Measurements from ENCODE around the gene AQP1.
A peak's percentile ranks its signal among the peaks of the same experiment; 100 is the strongest.

AQP1 gene

GRCh38 chr7:30934732-30935568, 23.3 kb downstream of the AQP1 start:
- no peak for DNase-seq (ENCODE audit: low read depth, low spot score)

GRCh38 chr7:30935569-30935877, 23.9 kb downstream of the AQP1 start:
- DNase-seq (ENCODE audit: low read depth, low spot score): no peak

GRCh38 chr7:30936650-30937245, 25.1 kb downstream of the AQP1 start:
- no peak for DNase-seq (ENCODE audit: low read depth, low spot score)

GRCh38 chr7:30937416-30937815, 25.8 kb downstream of the AQP1 start:
- no peak for DNase-seq (ENCODE audit: low read depth, low spot score)

GRCh38 chr7:30938435-30939316, 27.0 kb downstream of the AQP1 start:
- DNase-seq (ENCODE audit: low read depth, low spot score): peak; percentile 21

GRCh38 chr7:30941582-30942323, 30.1 kb downstream of the AQP1 start:
- no peak for DNase-seq (ENCODE audit: low read depth, low spot score)

- DNase-seq (ENCODE audit: low read depth, low spot score): no peak
Observed at GRCh38 chr7:30950197-30950596, 38.5 kb downstream of the AQP1 start.

- DNase-seq (ENCODE audit: low read depth, low spot score): no peak
Observed at GRCh38 chr7:30954914-30955313, 43.3 kb downstream of the AQP1 start.

- no peak for DNase-seq (ENCODE audit: low read depth, low spot score)
Observed at GRCh38 chr7:30956704-30957103, 45.1 kb downstream of the AQP1 start.

GRCh38 chr7:30963842-30964241, 52.2 kb downstream of the AQP1 start, which contains the start of gene GHRHR:
Gene GHRHR, plus strand, starts transcription at chr7:30963953. Its CDS starts 116 bp downstream, at chr7:30964069.
- no peak for DNase-seq (ENCODE audit: low read depth, low spot score)

GRCh38 chr7:30965372-30965771, 53.7 kb downstream of the AQP1 start:
- no peak for DNase-seq (ENCODE audit: low read depth, low spot score)

- no peak for DNase-seq (ENCODE audit: low read depth, low spot score)
Observed at GRCh38 chr7:30965883-30966282, 54.2 kb downstream of the AQP1 start.

- no peak for DNase-seq (ENCODE audit: low read depth, low spot score)
Observed at GRCh38 chr7:30968294-30968693, 56.6 kb downstream of the AQP1 start.

GRCh38 chr7:30968747-30969603, 57.3 kb downstream of the AQP1 start:
- DNase-seq (ENCODE audit: low read depth, low spot score): no peak

- no peak for DNase-seq (ENCODE audit: low read depth, low spot score)
Observed at GRCh38 chr7:30969604-30969970, 57.9 kb downstream of the AQP1 start.

GRCh38 chr7:30970074-30970473, 58.4 kb downstream of the AQP1 start:
- no peak for DNase-seq (ENCODE audit: low read depth, low spot score)

GRCh38 chr7:30970594-30971094, 59.0 kb downstream of the AQP1 start:
- DNase-seq (ENCODE audit: low read depth, low spot score): no peak

GRCh38 chr7:30971440-30971839, 59.8 kb downstream of the AQP1 start:
- no peak for DNase-seq (ENCODE audit: low read depth, low spot score)

- no peak for DNase-seq (ENCODE audit: low read depth, low spot score)
Observed at GRCh38 chr7:30971840-30972563, 60.3 kb downstream of the AQP1 start.

GRCh38 chr7:30973292-30973691, 61.6 kb downstream of the AQP1 start:
- no peak for DNase-seq (ENCODE audit: low read depth, low spot score)

Data from activated naive CD8-positive, alpha-beta T cell treated with anti-CD3 and anti-CD28 coated beads, Interleukin-2, amount 50 U/mL, for 16 hours (primary cell).